Ishikawa (cell line): ENCODE measurements around the gene FABP1.

Source experiments
- CEBPB ChIP-seq: IDR thresholded peaks from 2 replicates; pipeline ENCODE4 v1.6.1; 2012
- CREB1 ChIP-seq: IDR thresholded peaks from 2 replicates; pipeline ENCODE4 v1.6.1; 2012; ENCODE audit warnings: low read depth
- EGR1 ChIP-seq: IDR thresholded peaks from 2 replicates; pipeline ENCODE4 v1.6.1; 2012
- EP300 ChIP-seq: IDR thresholded peaks from 2 replicates; pipeline ENCODE4 v1.6.1; 2012; ENCODE audit warnings: borderline replicate concordance
- FOXM1 ChIP-seq: IDR thresholded peaks from 2 replicates; pipeline ENCODE4 v1.6.1; 2012; ENCODE audit warnings: low read depth, borderline replicate concordance
- NFIC ChIP-seq: IDR thresholded peaks from 2 replicates; pipeline ENCODE4 v1.6.1; 2012
- RAD21 ChIP-seq: IDR thresholded peaks from 2 replicates; pipeline ENCODE4 v1.6.1; 2012; ENCODE audit warnings: low read depth
- REST ChIP-seq: IDR thresholded peaks from 2 replicates; pipeline ENCODE4 v1.6.1; 2012; ENCODE audit warnings: low read depth, mild to moderate bottlenecking
- TAF1 ChIP-seq: IDR thresholded peaks from 2 replicates; pipeline ENCODE4 v1.6.1; 2012; ENCODE audit warnings: low read depth, mild to moderate bottlenecking
- TCF12 ChIP-seq: IDR thresholded peaks from 2 replicates; pipeline ENCODE4 v1.6.1; 2012; ENCODE audit warnings: low read depth
- TEAD4 ChIP-seq: IDR thresholded peaks from 2 replicates; pipeline ENCODE4 v1.6.1; 2012
- YY1 ChIP-seq: IDR thresholded peaks from 2 replicates; pipeline ENCODE4 v1.6.1; 2012; ENCODE audit warnings: low read depth
- ZBTB7A ChIP-seq: IDR thresholded peaks from 2 replicates; pipeline ENCODE4 v1.6.1; 2012; ENCODE audit warnings: low read depth
- TF ChIP-seq, protein P1 (sequence below): IDR thresholded peaks from 2 replicates; pipeline ENCODE4 v1.6.1; 2012
- TF ChIP-seq, protein P2 (sequence below): IDR thresholded peaks from 2 replicates; pipeline ENCODE4 v1.6.1; 2012

The FABP1 gene

DNA sequence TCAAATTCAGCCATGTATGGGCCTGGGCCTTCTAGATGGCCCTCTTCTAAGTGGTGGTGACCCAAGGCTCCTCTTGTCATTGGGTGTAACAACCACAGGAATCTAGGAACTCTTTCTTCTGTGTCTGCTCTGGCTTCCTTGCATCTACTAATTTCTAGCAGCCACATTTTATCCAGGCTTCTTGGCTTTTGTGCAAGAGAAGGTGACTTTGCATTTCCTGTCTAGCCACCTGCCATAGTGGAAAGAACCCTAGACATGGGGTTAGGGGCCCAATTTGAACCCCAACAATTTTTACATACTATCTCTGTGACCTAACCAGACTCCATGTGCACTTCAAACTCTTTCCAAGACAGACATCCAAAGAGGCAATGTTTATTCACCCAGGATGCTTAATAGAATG is 35.1 kb downstream of the FABP1 start:
- TF ChIP-seq TCF12: no peak
- TF ChIP-seq EP300: no peak
- TF ChIP-seq NFIC: no peak
- no peak for TF ChIP-seq TEAD4
- TF ChIP-seq RAD21: no peak
- TF ChIP-seq, protein P1, sequence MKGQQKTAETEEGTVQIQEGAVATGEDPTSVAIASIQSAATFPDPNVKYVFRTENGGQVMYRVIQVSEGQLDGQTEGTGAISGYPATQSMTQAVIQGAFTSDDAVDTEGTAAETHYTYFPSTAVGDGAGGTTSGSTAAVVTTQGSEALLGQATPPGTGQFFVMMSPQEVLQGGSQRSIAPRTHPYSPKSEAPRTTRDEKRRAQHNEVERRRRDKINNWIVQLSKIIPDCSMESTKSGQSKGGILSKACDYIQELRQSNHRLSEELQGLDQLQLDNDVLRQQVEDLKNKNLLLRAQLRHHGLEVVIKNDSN: no peak
- TF ChIP-seq FOXM1: no peak
- TF ChIP-seq REST: no peak
- TF ChIP-seq TAF1: no peak
- TF ChIP-seq CEBPB: no peak
- TF ChIP-seq YY1: no peak
- no peak for TF ChIP-seq ZBTB7A

GRCh38 chr2:88091943-88092342 is 35.9 kb downstream of the FABP1 start:
- TF ChIP-seq, protein P1: no peak
- TF ChIP-seq REST (no peak), EGR1 (no peak), TCF12 (no peak), CEBPB (no peak), EP300 (no peak), CREB1 (no peak), ZBTB7A (no peak), FOXM1 (no peak), TEAD4 (no peak), YY1 (no peak), RAD21 (no peak), NFIC (no peak), TAF1 (no peak)
- TF ChIP-seq, protein P2, sequence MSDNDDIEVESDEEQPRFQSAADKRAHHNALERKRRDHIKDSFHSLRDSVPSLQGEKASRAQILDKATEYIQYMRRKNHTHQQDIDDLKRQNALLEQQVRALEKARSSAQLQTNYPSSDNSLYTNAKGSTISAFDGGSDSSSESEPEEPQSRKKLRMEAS: no peak

DNA sequence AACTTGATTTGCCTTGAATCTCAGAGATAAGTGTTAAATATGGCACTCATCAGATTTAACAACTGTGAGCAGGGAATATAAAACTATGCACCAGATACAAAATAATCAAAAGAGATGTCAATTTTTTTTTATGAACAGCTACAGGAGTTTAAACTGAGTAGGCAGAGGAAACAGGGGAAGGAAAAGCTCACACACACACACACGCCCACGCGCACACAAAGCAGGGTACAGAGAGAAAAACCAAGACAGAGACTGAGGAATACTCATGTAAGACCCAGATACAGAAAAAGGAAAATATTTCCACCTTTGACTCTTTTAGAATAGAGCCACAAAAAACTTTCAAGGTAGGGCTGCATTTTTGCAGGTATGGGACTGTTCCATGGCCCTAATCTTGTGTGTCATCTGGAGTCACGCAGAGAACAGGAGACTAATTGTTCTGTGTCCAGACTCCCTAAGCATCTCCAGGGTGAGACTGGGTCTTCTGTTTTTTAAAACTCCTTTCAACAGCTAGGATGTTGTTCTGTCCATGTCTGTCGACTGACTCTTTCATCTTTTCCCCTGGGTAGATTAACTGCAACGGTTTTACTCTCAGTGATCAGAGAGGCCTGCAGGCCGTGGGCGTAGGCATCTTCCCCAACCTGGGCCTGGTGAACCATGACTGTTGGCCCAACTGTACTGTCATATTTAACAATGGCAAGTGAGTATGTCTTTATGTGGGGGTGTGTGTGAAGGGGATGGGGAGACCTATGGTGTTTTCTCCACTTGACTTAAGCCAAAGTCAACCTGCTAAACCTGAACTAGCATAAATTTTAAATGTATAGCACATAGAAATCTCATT is 37.2 kb downstream of the FABP1 start:
- TF ChIP-seq RAD21 (no peak), YY1 (no peak), CEBPB (no peak), ZBTB7A (no peak), FOXM1 (no peak), CREB1 (no peak), EP300 (no peak), REST (no peak), TEAD4 (no peak)
- TF ChIP-seq, protein P2: no peak

DNA sequence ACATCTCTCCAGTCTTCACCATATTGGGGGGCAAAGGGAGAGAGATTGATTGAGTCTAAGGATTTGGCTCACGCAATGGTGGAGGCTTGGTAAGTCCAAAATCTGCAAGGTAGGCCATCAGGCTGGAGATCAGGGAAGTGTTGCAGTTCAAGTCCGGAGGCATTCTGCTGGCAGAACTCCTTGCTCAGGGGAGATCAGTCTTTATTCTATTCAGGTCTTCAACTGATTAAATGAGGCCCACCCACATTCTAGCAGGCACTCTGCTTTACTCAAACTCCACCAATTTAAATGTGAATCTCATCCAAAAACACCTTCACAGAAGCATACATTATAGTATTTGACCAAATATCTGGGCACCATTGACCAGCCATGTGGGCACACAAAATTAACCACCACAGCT is 38.9 kb downstream of the FABP1 start:
- no peak for TF ChIP-seq YY1
- no peak for TF ChIP-seq NFIC

- no peak for TF ChIP-seq REST
- TF ChIP-seq CREB1: no peak
- no peak for TF ChIP-seq CEBPB
- TF ChIP-seq, protein P2: no peak
- TF ChIP-seq, protein P1: no peak
- no peak for TF ChIP-seq EP300
- TF ChIP-seq ZBTB7A: no peak
- no peak for TF ChIP-seq YY1
These were observed 40.1 kb downstream of the FABP1 start for GRCh38 chr2:88087763-88088162.
